ENCODE measurements around the gene JAK1. TPM values are rescaled to one million over a fixed set of nuclear protein-coding genes. Genes with fewer than 3 reads are reported as not detected.

Gene JAK1
- total and polyA plus RNA-seq, 9 of the 15 experiments (the other 6 are each of a cell fraction or from before 2014, with no cell fraction given), result 9.7 to 44.1 (median 42.5) TPM

GRCh38 chr1:64956733-64957441 is 9.5 kb downstream of the JAK1 start (continued):
- TF ChIP-seq NR2C1 (IDR thresholded peaks at IDR 0.05), result no peak
- TF ChIP-seq NR2C1 (tag; IDR thresholded peaks at IDR 0.05), result no peak
- TF ChIP-seq NCOA1 (IDR thresholded peaks at IDR 0.05; ENCODE audit: low read depth), result no peak
- 0 out of 2 replicates have a peak, but pooled peaks have one; percentile 23 for TF ChIP-seq HINFP (tag; conservative IDR thresholded peaks at IDR 0.05; ENCODE audit: low read depth)
- no peak for TF ChIP-seq ZNF707 (CRISPR knock-in tag; conservative IDR thresholded peaks at IDR 0.05)
- no peak for TF ChIP-seq NR2C2 (CRISPR knock-in tag; IDR thresholded peaks at IDR 0.05)
- TF ChIP-seq NR2C2 (tag; IDR thresholded peaks at IDR 0.05), result peak; percentile 67; the same call in 1 of the 2 replicates
- TF ChIP-seq EHMT2 (IDR thresholded peaks at IDR 0.05), result peak; percentile 30; the same call in 1 of the 2 replicates
- no peak for TF ChIP-seq ZNF609 (CRISPR knock-in tag; IDR thresholded peaks at IDR 0.05; ENCODE audit: borderline replicate concordance)
- TF ChIP-seq NONO (IDR thresholded peaks at IDR 0.05; ENCODE audit: low read depth in 2 of 2, low read length in 1 of 2), result no peak
- TF ChIP-seq SIX5 (IDR thresholded peaks at IDR 0.05; ENCODE audit: borderline replicate concordance in 1 of 2, insufficient read depth in 1 of 2, low read depth in 1 of 2, low read length in 2 of 2), result no peak
- TF ChIP-seq NFIC (IDR thresholded peaks at IDR 0.05), result peak; percentile 40

All from K562 (cell line).